Measurements from ENCODE around the gene CNN2.

- TF ChIP-seq CTCF (IDR thresholded peaks at IDR 0.05; ENCODE audit: poor library complexity): no peak
- TF ChIP-seq EZH2 (IDR thresholded peaks at IDR 0.05; ENCODE audit: borderline replicate concordance): no peak
Observed at GRCh38 chr19:1046117-1046626, 19.8 kb downstream of the CNN2 start.
